Activated CD8-positive, alpha-beta memory T cell treated with anti-CD3 and anti-CD28 coated beads for 36 hours (primary cell): ENCODE measurements around the gene KDM4D. TPM values are rescaled to one million over a fixed set of nuclear protein-coding genes. Genes with fewer than 3 reads are reported as not detected.

Experiments used
- CTCF ChIA-PET: fragments of 350-600 bp; sonication (Branson Sonifier 250); formaldehyde crosslinking; loops from one replicate; lab custom pipeline; 2021; ENCODE audit warnings: antibody characterized with exemption; lab: Charles Lee
- POLR2A ChIA-PET: fragments of 350-600 bp; sonication (Branson Sonifier 250); formaldehyde crosslinking; loops from one replicate; lab custom pipeline; 2021; ENCODE audit warnings: antibody characterized with exemption; lab: Charles Lee
- total RNA-seq, 2 experiments: library from RNA; stranded (reverse); gene quantifications; one replicate each; pipeline ENCODE4 v1.2.3, GENCODE V29; 2021

KDM4D gene
- total RNA-seq, 2 experiments from 2014 or later: 0.95 to 1.3 TPM

- CTCF ChIA-PET: no interaction called here
- POLR2A ChIA-PET: no interaction called here
Measured at GRCh38 chr11:94948070-94948617, 25.4 kb upstream of the KDM4D start.

GRCh38 chr11:94954753-94955152 lies 18.8 kb upstream of the KDM4D start:
- CTCF ChIA-PET: no interaction called here
- POLR2A ChIA-PET: no interaction called here

GRCh38 chr11:94956963-94957362 lies 16.5 kb upstream of the KDM4D start:
- CTCF ChIA-PET: no interaction called here
- POLR2A ChIA-PET: no interaction called here

- ChIA-PET POLR2A (no interaction called here), CTCF (no interaction called here)
Measured at GRCh38 chr11:94958121-94958696, 15.3 kb upstream of the KDM4D start.

GRCh38 chr11:94959179-94959578 lies 14.3 kb upstream of the KDM4D start:
- CTCF ChIA-PET: no interaction called here

GRCh38 chr11:94960488-94960887 lies 13.0 kb upstream of the KDM4D start:
- CTCF ChIA-PET: interaction anchor here (0.6 kb wide), 1 partner anchor 56 kb away, joined by 3 read pairs; no protein-coding TSS in a partner anchor

More at GRCh38 chr11:94959179-94959578, 14.3 kb upstream of the KDM4D start:
- POLR2A ChIA-PET: no interaction called here

GRCh38 chr11:94961255-94961654 lies 12.3 kb upstream of the KDM4D start:
- ChIA-PET POLR2A (interaction anchor here (0.7 kb wide), 1 partner anchor 12 kb away, joined by 3 read pairs; no protein-coding TSS in a partner anchor), CTCF (interaction anchor here (0.6 kb wide), 1 partner anchor 106 kb away, joined by 7 read pairs; no protein-coding TSS in a partner anchor)

More at GRCh38 chr11:94960488-94960887, 13.0 kb upstream of the KDM4D start:
- POLR2A ChIA-PET: no interaction called here

GRCh38 chr11:94964934-94965333 lies 8.6 kb upstream of the KDM4D start:
- ChIA-PET CTCF (no interaction called here), POLR2A (no interaction called here)

GRCh38 chr11:94968334-94968958 lies 5.1 kb upstream of the KDM4D start:
- CTCF ChIA-PET: interaction anchor here (0.6 to 1.4 kb wide), 2 partner anchors 60 to 71 kb away, joined by 3 read pairs; no protein-coding TSS in a partner anchor
- POLR2A ChIA-PET: no interaction called here

GRCh38 chr11:94972700-94973098 lies 810 bp upstream of the KDM4D start:
- CTCF ChIA-PET: interaction anchor here (1.6 kb wide), 1 partner anchor 94 kb away, joined by 5 read pairs; the partner anchor contains the start of gene SRSF8
- POLR2A ChIA-PET: interaction anchor here (0.6 kb wide), 2 partner anchors 11 to 1452 kb away, joined by 3 to 4 read pairs; no protein-coding TSS in a partner anchor

- POLR2A ChIA-PET: interaction anchor here (0.6 to 1.0 kb wide), 4 partner anchors 43 to 815 kb away, joined by 3 to 4 read pairs (median 3); no protein-coding TSS in a partner anchor
Measured at GRCh38 chr11:94974178-94974577, 669 bp downstream of the KDM4D start.

GRCh38 chr11:94975599-94975998 lies 2.1 kb downstream of the KDM4D start:
- ChIA-PET POLR2A (interaction anchor here (0.6 kb wide), 1 partner anchor 12 kb away, joined by 6 read pairs; no protein-coding TSS in a partner anchor), CTCF (interaction anchor here (1.0 kb wide), 1 partner anchor 165 kb away, joined by 3 read pairs; no protein-coding TSS in a partner anchor)

More at GRCh38 chr11:94974178-94974577, 669 bp downstream of the KDM4D start:
- CTCF ChIA-PET: interaction anchor here (1.6 kb wide), 1 partner anchor 93 kb away, joined by 5 read pairs; the partner anchor contains the start of gene SRSF8

GRCh38 chr11:94987378-94987777 lies 13.9 kb downstream of the KDM4D start:
- POLR2A ChIA-PET: no interaction called here

GRCh38 chr11:94988748-94989147 lies 15.2 kb downstream of the KDM4D start:
- ChIA-PET POLR2A (no interaction called here), CTCF (no interaction called here)

More at GRCh38 chr11:94987378-94987777, 13.9 kb downstream of the KDM4D start:
- CTCF ChIA-PET: no interaction called here

- ChIA-PET POLR2A (no interaction called here), CTCF (interaction anchor here (1.1 kb wide), 1 partner anchor 21 kb away, joined by 3 read pairs; no protein-coding TSS in a partner anchor)
Measured at GRCh38 chr11:94993400-94993943, 20.0 kb downstream of the KDM4D start.

- POLR2A ChIA-PET: no interaction called here
Measured at GRCh38 chr11:94997437-94997836, 23.9 kb downstream of the KDM4D start.

GRCh38 chr11:94998285-94998684 lies 24.8 kb downstream of the KDM4D start:
- POLR2A ChIA-PET: no interaction called here
- CTCF ChIA-PET: no interaction called here

More at GRCh38 chr11:94997437-94997836, 23.9 kb downstream of the KDM4D start:
- CTCF ChIA-PET: no interaction called here

- POLR2A ChIA-PET: no interaction called here
- CTCF ChIA-PET: no interaction called here
Measured at GRCh38 chr11:95003716-95004115, 30.2 kb downstream of the KDM4D start.

- ChIA-PET CTCF (no interaction called here), POLR2A (no interaction called here)
Measured at GRCh38 chr11:95005642-95006041, 32.1 kb downstream of the KDM4D start.

GRCh38 chr11:95011376-95011775 lies 37.9 kb downstream of the KDM4D start:
- POLR2A ChIA-PET: no interaction called here
- CTCF ChIA-PET: no interaction called here
